Measurements from ENCODE around the gene CTDNEP1.

CTDNEP1 gene

DNA sequence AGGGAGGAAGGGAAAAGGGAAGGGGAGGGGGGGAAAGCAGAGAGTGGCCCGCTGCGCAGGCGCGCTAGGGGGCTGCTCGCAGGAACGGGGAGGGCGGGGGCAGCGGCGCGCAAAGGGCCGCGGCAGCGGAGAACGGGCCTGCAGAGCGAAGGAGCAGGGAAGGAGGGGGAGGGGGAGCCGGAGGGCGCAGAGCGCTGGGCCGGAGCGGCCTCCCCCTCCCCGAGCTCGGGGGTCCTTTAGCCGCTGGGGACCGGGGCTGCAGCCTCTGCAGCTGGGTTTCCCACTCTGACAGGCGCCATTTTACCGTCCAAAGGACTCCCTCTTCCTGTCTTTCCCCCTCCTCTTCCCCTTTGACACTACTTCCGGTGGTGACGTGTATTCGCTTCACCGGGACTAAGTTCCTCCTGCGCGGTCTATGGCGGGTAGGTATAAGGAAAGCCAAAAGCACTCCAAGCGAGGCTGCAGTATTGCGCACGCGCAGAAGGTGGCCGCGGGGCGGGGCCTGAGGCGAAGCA lies at the start of gene CTDNEP1:
Gene CTDNEP1, minus strand, starts transcription at position 74 of the 515 bp plus-strand sequence. CDS start 438 bp downstream, outside the sequence.
- DNase-seq, result peak; percentile 100

DNA sequence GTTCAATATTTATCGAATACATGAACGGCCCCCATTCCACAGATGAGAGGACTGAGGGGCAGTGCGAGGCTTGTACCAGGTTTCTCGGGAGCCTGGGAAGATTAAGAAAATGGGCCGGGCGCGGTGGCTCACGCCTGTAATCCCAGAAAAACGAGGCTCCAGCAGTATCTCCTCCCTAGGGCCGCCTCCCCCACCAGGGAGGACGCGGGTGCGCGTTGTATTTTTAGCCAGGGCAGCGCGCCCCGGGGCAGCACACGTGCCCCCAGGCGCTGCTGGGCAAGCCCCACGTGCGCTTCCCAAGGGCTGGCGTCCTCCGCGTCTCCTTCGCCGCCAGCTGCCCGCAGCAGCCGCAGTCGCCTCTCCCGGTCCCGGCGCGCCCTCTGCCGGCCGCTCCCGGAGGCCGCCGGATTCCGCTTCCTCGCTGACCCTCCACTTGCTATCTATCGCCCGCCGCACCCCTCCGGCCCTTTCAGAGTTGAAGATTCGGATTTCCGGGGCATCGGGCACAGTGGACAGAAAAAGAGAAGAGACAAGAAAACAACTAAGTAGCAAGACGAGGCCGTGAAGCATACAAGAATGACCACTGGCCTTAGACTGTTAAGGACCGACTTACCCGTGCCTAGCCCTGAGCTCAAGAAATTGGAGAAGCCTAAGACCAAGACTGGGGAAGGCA lies 44.8 kb upstream of the CTDNEP1 start:
- DNase-seq, result peak; percentile 83

- no peak for DNase-seq
Measured at GRCh38 chr17:7295230-7296180, 44.0 kb upstream of the CTDNEP1 start.

GRCh38 chr17:7294614-7295153 lies 43.1 kb upstream of the CTDNEP1 start, which contains the start of gene YBX2:
Gene YBX2 (minus strand): TSS chr17:7294639. CDS start chr17:7294500, 139 bp downstream.
- DNase-seq, result peak; percentile 72

DNA sequence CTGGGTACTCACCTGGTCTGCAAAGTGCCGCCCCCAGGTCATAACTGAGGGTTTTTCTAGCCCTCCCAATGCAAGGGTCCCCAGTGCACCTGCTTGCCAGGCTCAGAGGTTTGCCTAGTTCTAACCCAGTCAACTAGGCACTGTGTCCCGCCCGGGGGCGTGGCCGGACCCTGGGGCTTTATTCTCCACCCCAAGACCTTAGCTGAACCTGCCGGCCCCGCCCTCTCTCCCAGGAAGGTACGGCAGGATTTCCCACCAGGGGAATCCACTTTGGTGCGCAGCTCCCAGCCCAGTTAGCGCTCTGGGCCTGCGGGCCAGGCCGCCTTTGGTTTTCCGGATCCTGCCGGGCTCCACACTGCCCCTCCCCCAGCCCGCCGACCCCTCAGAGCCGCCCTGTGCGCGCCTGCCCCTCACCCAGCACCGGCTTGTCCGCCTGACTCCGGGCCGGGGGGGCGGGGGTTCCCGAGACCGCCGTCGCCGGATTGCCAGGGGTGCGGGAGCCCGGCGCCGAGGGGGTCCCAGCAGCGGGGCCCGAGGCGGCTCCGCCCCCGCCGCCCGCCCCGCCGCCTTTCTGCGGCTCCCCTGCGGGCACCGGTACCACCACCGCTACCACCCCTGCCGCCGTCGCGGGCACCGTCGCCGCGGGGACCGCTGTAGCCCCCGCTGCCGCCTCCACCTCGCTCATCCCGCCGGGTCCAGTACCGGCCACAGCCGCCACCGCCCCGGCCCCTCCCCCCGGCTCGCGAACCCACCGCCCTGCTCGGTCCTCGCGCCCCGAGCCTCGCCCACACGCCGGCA lies 42.5 kb upstream of the CTDNEP1 start:
- peak; percentile 72 for DNase-seq

- no peak for DNase-seq
Measured at GRCh38 chr17:7293159-7293558, 41.6 kb upstream of the CTDNEP1 start.

- DNase-seq, result no peak
Measured at GRCh38 chr17:7292729-7293128, 41.2 kb upstream of the CTDNEP1 start.

DNA sequence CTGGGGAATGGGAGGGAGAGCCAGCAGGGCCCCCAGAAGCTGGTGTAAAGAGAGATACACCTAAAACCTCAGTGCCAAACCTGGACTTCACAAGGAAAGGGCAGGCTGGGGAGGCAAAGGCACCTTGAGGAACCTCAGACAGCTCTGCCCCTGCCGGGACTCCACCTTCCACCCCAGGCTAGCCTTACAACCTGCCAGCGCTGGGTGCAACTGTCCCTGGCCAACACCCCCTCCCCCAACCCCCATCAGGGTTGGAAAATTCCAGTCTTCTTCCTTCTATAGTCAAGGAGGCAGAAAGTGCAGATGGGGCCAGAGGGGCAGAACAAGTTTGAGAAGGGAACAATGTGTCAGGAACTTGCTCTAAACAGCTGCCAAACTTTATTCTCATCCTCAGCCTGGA lies 40.7 kb upstream of the CTDNEP1 start:
- DNase-seq, result no peak

DNA sequence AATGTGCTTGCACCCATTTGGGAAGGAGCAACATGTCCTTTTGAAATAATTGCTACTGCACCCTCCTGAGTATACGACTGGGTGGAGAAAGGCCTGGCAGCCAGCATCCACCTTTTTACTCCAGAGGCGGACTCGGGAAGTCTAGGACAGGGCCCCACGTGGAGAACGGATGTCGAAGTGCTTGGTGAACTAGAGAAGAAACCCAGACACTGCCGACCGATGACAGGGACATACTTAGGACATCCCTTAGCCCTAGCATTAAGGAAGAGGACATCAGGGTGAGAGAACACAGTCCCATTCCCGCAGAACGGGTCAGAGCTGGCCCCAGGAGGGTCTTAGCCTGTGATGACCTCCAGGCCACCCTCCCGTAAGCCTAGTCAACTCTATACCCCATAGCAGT lies 39.2 kb upstream of the CTDNEP1 start:
- no peak for DNase-seq

DNA sequence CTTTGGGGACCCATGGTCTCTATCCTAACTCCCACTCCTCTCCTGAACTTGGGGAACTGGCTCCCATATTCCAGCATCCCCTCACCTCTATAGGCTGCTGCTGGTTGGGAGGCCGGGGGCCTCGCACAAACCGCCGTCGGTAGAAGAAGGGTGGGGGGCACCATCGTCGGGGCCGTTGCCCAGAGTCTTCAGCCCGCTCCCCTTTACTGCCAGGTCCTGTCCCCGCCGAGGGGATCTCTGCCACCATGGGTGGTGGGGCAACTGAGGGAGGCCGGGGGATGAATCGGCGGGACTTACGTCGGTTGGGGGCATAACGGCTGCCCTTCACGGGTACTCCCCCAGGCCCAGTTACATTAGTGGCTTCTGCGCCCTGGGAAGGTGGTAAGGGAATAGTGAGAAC lies 38.6 kb upstream of the CTDNEP1 start:
- no peak for DNase-seq

DNA sequence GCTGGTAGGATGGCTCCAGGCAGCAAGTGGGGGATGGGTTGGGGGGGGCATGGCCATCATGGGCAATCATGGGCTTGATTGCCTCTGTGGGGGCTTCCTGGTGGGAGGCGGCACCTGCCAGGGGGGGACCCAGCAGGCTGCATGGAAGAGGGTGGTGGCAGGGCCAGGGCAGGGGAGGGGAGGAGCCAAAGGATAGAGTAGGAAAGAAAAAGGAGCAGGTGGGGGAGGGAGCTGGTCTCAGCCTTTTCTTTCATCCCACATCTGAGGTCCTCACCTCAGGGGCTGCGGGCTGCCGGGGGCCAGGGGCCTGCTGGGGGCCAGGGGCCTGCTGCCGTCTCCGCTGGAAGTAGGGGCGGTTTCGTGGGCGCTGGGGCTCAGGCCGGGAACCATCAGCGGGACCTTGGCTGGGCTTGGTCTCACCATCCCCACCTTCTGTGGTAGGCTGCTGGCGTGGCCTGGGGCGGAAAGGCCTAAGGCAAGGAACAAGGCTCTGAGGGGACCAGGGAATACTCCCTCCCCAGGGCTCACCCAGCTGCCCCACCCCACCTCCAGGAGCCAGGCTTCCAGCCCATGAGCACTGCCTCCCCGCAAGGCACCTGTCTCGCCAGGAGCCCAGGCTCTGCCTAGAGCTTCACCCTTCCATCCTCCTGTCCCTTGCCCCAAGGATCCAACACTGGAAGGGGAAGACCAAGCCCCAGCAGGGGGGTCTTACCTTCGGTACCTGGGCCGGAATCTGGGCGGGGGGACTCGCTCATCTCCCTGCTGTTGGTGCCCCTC lies 37.9 kb upstream of the CTDNEP1 start:
- DNase-seq, result no peak

DNA sequence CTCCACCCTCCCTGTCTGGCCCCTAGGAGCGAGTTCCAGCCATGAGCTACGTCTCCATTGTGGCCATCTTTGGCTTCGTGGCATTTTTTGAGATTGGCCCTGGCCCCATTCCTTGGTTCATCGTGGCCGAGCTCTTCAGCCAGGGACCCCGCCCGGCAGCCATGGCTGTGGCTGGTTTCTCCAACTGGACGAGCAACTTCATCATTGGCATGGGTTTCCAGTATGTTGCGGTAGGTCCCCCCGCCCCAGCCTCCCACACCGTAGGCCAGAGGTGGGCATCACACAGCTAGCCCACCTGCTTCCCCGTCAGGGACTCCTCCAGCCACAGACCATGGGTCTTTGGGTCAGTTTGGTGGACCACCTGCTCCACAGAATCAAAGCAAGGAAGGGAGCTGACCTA lies 34.1 kb upstream of the CTDNEP1 start:
- no peak for DNase-seq

DNA sequence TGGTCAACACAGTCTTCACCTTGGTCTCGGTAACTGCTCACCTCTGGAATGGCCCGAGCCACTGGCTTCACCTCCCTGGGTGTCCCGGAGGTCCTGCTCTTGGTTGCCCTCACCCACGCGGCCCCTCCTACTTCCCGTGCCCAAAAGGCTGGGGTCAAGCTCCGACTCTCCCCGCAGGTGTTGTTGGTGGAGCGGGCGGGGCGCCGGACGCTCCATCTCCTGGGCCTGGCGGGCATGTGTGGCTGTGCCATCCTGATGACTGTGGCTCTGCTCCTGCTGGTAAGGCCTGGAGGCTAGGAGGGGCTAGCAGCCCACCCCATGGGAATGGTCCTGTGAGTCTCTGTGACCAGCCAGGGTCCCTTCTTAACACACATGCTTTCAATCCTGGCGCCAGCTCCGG lies 33.4 kb upstream of the CTDNEP1 start:
- DNase-seq, result no peak

DNA sequence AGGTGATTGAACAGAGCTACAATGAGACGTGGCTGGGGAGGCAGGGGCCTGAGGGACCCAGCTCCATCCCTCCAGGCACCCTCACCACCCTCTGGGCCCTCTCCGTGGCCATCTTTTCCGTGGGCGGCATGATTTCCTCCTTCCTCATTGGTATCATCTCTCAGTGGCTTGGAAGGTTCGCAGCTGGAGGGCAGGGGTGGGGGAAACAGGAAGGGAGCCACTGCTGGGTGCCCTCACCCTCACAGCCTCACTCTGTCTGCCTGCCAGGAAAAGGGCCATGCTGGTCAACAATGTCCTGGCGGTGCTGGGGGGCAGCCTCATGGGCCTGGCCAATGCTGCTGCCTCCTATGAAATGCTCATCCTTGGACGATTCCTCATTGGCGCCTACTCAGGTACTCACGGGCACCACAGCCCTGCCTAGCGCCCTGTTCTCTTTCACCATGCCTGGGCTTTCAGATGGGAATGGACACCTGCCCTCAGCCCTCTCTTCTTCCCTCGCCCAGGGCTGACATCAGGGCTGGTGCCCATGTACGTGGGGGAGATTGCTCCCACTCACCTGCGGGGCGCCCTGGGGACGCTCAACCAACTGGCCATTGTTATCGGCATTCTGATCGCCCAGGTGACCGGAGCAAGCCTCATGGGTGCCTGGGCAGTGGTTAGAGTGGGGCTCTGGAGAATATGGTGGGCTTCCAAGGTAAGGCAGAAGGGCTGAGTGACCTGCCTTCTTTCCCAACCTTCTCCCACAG lies 32.1 kb upstream of the CTDNEP1 start:
- no peak for DNase-seq

GRCh38 chr17:7282752-7283321 lies 31.3 kb upstream of the CTDNEP1 start:
- peak; percentile 90 for DNase-seq

- DNase-seq, result peak; percentile 6
Measured at GRCh38 chr17:7281953-7282751, 30.6 kb upstream of the CTDNEP1 start.

DNA sequence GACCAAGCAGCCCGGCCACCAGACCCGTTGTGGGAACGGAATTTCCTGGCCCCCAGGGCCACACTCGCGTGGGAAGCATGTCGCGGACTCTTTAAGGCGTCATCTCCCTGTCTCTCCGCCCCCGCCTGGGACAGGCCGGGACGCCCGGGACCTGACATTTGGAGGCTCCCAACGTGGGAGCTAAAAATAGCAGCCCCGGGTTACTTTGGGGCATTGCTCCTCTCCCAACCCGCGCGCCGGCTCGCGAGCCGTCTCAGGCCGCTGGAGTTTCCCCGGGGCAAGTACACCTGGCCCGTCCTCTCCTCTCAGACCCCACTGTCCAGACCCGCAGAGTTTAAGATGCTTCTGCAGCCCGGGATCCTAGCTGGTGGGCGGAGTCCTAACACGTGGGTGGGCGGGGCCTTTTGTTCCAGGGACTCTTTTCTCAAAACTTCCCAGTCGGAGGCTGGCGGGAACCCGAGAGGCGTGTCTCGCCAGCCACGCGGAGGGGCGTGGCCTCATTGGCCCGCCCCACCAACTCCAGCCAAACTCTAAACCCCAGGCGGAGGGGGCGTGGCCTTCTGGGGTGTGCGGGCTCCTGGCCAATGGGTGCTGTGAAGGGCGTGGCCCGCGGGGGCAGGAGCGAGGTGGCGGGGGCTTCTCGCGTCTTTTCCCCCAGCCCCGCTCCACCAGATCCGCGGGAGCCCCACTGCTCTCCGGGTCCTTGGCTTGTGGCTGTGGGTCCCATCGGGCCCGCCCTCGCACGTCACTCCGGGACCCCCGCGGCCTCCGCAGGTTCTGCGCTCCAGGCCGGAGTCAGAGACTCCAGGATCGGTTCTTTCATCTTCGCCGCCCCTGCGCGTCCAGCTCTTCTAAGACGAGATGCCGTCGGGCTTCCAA lies 29.8 kb upstream of the CTDNEP1 start, which contains the start of gene SLC2A4:
Gene SLC2A4, plus strand, starts transcription at position 645 of the 879 bp plus-strand sequence. Its CDS starts 217 bp downstream, at position 862.
- peak; percentile 97 for DNase-seq

GRCh38 chr17:7280519-7281073 lies 29.1 kb upstream of the CTDNEP1 start:
- peak; percentile 91 for DNase-seq

Data from hematopoietic multipotent progenitor cell treated with erythropoietin and hydrocortisone succinate and interleukin-3 and kit ligand, for 8 days (in vitro differentiated cells).